ENCODE results near the gene GLS. TPM values are rescaled to one million over a fixed set of nuclear protein-coding genes. Genes with fewer than 3 reads are reported as not detected.
A peak's percentile ranks its signal among the peaks of the same experiment; 100 is the strongest.

The GLS gene
- total and polyA plus RNA-seq, 2 donors (not counting 1 experiment from before 2014, with no cell fraction given) = 32.5 to 195 TPM

DNA sequence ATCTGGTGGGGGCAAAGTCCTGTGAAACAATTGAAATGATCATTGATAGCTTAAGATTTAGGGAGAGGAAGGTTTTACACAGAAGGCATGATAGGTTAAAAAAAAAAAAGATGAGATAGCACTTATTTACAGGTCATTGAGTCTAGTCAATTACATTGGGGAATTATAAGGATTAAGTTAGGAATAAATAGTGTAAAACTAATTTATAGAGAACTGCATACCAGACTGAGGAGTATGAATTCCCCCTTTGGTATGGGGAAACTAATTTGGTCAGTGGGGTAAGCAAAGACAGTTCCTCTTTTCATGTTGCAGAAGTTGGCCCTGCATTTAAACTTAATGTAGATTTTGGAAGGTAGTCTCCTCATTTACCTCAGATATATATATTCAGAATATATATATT is 10.8 kb downstream of the GLS start:
- ChIA-PET POLR2A (interaction anchor here (3.3 kb wide), 1 partner anchor 10 kb away, joined by 19 read pairs; no protein-coding TSS in a partner anchor), CTCF (interaction anchor here (1.0 to 2.7 kb wide), 2 partner anchors 9 to 41 kb away, joined by 4 to 17 read pairs; no protein-coding TSS in a partner anchor)
- Histone ChIP-seq H4K20me1 (ENCODE audit: control insufficient read depth, insufficient read depth, low read length, poor library complexity, severe bottlenecking) (peaks cover 54% of the 10 kb centered on the region), H3K79me2 (ENCODE audit: control insufficient read depth, insufficient read depth, low read length) (peaks cover 97% of the 10 kb centered on the region), H3K9ac (ENCODE audit: low read length) (no peak overlapping the region), H3K4me2 (replicated peaks; ENCODE audit: low read depth, low read length, poor library complexity, severe bottlenecking) (peak overlapping the region; percentile 38), H3K27ac (ENCODE audit: low read length in 2 of 2) (peak overlapping the region; percentile 26 to 83), H3K4me1 (ENCODE audit: control insufficient read depth in 2 of 2, insufficient read depth in 2 of 2, low read length in 2 of 2) (peaks cover 21 to 55% of the 10 kb centered on the region in 2 donors), H2AFZ (ENCODE audit: insufficient read depth, low read depth, low read length, poor library complexity, severe bottlenecking) (no peak overlapping the region), H3K9me3 (ENCODE audit: control extremely low read depth in 1 of 3, control insufficient read depth in 2 of 3, insufficient read depth in 1 of 3, low read length in 2 of 3) (no peaks in the 10 kb centered on the region), H3K27me3 (replicated peaks in 1 of 4; ENCODE audit: control extremely low read depth in 1 of 4, control insufficient read depth in 3 of 4, insufficient read depth in 4 of 4, low read length in 3 of 4) (no peaks in the 10 kb centered on the region), H3K4me3 (ENCODE audit: control extremely low read depth in 1 of 5, extremely low read depth in 1 of 5, insufficient read depth in 1 of 5, low read depth in 2 of 5, low read length in 4 of 5) (no peak overlapping the region), H3K36me3 (replicated peaks in 1 of 2; ENCODE audit: control extremely low read depth in 1 of 2, control insufficient read depth in 1 of 2, extremely low read depth in 1 of 2, insufficient read depth in 2 of 2, low read length in 1 of 2) (peaks cover 2 to 14% of the 10 kb centered on the region in 2 experiments)
- Mint-ChIP-seq H3K27me3 (no peaks in the 10 kb centered on the region), H3K27ac (peak overlapping the region; percentile 33), H3K4me1 (peaks cover 67% of the 10 kb centered on the region), H3K4me3 (peak overlapping the region; percentile 5), H3K9me3 (ENCODE audit: insufficient read depth) (no peaks in the 10 kb centered on the region)
- ATAC-seq (ENCODE audit: low read depth) (peak; percentile 74), DNase-seq (peak; percentile 72)
- intact Hi-C loops (cut with micrococcal nuclease) = loop anchor here (1.0 to 2.0 kb wide), 2 partner anchors 9 to 13 kb away; no protein-coding TSS in a partner anchor
- TF ChIP-seq, protein P1, sequence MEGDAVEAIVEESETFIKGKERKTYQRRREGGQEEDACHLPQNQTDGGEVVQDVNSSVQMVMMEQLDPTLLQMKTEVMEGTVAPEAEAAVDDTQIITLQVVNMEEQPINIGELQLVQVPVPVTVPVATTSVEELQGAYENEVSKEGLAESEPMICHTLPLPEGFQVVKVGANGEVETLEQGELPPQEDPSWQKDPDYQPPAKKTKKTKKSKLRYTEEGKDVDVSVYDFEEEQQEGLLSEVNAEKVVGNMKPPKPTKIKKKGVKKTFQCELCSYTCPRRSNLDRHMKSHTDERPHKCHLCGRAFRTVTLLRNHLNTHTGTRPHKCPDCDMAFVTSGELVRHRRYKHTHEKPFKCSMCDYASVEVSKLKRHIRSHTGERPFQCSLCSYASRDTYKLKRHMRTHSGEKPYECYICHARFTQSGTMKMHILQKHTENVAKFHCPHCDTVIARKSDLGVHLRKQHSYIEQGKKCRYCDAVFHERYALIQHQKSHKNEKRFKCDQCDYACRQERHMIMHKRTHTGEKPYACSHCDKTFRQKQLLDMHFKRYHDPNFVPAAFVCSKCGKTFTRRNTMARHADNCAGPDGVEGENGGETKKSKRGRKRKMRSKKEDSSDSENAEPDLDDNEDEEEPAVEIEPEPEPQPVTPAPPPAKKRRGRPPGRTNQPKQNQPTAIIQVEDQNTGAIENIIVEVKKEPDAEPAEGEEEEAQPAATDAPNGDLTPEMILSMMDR (IDR thresholded peaks at IDR 0.05) = no peak
- TF ChIP-seq EZH2 (IDR thresholded peaks at IDR 0.05; ENCODE audit: borderline replicate concordance, insufficient read depth, low read depth, low read length, poor library complexity, severe bottlenecking) = no peak

DNA sequence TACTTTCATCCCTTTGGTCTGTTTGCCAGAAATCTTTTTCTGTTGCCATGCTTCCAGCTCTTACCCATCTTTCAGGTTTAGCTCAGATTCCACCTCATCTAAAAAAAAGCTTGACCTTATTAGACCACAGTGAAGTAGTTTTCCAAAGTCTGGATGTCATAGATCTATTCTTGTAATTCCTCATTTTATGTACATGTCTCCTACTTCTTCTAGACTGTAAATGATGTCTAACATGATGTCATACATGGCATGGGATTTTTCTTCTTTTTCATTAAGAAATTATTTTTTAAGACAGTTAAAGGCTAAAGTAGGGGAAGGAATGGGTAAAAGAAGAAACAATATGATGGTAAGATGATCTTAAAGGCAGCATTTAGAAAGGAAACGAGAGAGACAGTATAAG is 11.3 kb downstream of the GLS start:
- H3K9me3 ChIP-seq (ENCODE audit: control extremely low read depth in 1 of 3, control insufficient read depth in 2 of 3, insufficient read depth in 1 of 3, low read length in 2 of 3) = no peaks in the 10 kb centered on the region
- ATAC-seq (ENCODE audit: low read depth) = no peak
- peak overlapping the region; percentile 5 to 65 for H3K27ac ChIP-seq (ENCODE audit: low read length in 2 of 2)
- peaks cover 66% of the 10 kb centered on the region for H3K4me1 Mint-ChIP-seq
- H3K4me3 Mint-ChIP-seq = peak overlapping the region; percentile 56
- H3K27me3 Mint-ChIP-seq = no peaks in the 10 kb centered on the region
- ChIA-PET CTCF (interaction anchor here (1.0 to 2.7 kb wide), 3 partner anchors 9 to 41 kb away, joined by 4 to 17 read pairs (median 8); no protein-coding TSS in a partner anchor), POLR2A (interaction anchor here (3.3 kb wide), 1 partner anchor 10 kb away, joined by 19 read pairs; no protein-coding TSS in a partner anchor)
- H3K27ac Mint-ChIP-seq = peak overlapping the region; percentile 83
- no peak overlapping the region for H2AFZ ChIP-seq (ENCODE audit: insufficient read depth, low read depth, low read length, poor library complexity, severe bottlenecking)
- peaks cover 97% of the 10 kb centered on the region for H3K79me2 ChIP-seq (ENCODE audit: control insufficient read depth, insufficient read depth, low read length)
- intact Hi-C loops (cut with micrococcal nuclease) = loop anchor here (1.0 to 2.0 kb wide), 3 partner anchors 10 to 13 kb away; no protein-coding TSS in a partner anchor
- H3K36me3 ChIP-seq (replicated peaks in 1 of 2; ENCODE audit: control extremely low read depth in 1 of 2, control insufficient read depth in 1 of 2, extremely low read depth in 1 of 2, insufficient read depth in 2 of 2, low read length in 1 of 2) = peaks cover 2 to 19% of the 10 kb centered on the region in 2 experiments
- no CpG with 5 or more reads among the region's 1 CpG for WGBS (ENCODE audit: insufficient coverage)
- no peak overlapping the region for H3K9ac ChIP-seq (ENCODE audit: low read length)
- no peaks in the 10 kb centered on the region for H3K9me3 Mint-ChIP-seq (ENCODE audit: insufficient read depth)
- no peak for TF ChIP-seq EZH2 (IDR thresholded peaks at IDR 0.05; ENCODE audit: borderline replicate concordance, insufficient read depth, low read depth, low read length, poor library complexity, severe bottlenecking)
- TF ChIP-seq, protein P1 (IDR thresholded peaks at IDR 0.05) = no peak
- no peaks in the 10 kb centered on the region for H3K27me3 ChIP-seq (replicated peaks in 1 of 4; ENCODE audit: control extremely low read depth in 1 of 4, control insufficient read depth in 3 of 4, insufficient read depth in 4 of 4, low read length in 3 of 4)
- H3K4me3 ChIP-seq (ENCODE audit: control extremely low read depth in 1 of 5, extremely low read depth in 1 of 5, insufficient read depth in 1 of 5, low read depth in 2 of 5, low read length in 4 of 5) = no peak overlapping the region
- H3K4me2 ChIP-seq (replicated peaks; ENCODE audit: low read depth, low read length, poor library complexity, severe bottlenecking) = peak overlapping the region; percentile 38
- H4K20me1 ChIP-seq (ENCODE audit: control insufficient read depth, insufficient read depth, low read length, poor library complexity, severe bottlenecking) = peaks cover 48% of the 10 kb centered on the region
- H3K4me1 ChIP-seq (ENCODE audit: control insufficient read depth in 2 of 2, insufficient read depth in 2 of 2, low read length in 2 of 2) = peaks cover 19 to 52% of the 10 kb centered on the region in 2 donors
- DNase-seq = no peak
